ENCODE measurements around the gene GFI1. TPM values are rescaled to one million over a fixed set of nuclear protein-coding genes. Genes with fewer than 3 reads are reported as not detected.

Gene GFI1
- total and polyA plus RNA-seq, 2 of the 8 experiments (the other 6 are each of a cell fraction or from before 2014, with no cell fraction given): 0.08 to 0.17 TPM

DNA sequence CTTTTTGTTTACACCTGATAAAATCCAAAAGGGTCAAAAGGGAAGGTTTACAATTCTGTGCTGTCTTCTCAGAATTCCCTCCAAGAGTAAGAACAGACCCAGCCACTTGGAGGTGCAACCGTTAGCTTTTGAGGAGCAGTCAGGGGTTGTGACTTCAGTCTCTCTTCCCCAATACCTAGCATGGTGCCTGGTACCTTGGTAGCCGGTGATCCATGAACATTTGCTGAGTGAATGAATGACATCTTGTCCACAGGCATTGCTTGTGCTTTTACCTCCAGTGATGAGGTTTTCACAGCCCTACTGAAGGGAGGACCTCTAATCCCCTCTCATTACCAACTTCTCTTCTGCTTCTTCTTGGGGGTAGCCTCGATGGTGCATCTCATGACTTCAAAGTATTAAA lies 11.7 kb downstream of the GFI1 start (continued):
- TF ChIP-seq, protein P1, sequence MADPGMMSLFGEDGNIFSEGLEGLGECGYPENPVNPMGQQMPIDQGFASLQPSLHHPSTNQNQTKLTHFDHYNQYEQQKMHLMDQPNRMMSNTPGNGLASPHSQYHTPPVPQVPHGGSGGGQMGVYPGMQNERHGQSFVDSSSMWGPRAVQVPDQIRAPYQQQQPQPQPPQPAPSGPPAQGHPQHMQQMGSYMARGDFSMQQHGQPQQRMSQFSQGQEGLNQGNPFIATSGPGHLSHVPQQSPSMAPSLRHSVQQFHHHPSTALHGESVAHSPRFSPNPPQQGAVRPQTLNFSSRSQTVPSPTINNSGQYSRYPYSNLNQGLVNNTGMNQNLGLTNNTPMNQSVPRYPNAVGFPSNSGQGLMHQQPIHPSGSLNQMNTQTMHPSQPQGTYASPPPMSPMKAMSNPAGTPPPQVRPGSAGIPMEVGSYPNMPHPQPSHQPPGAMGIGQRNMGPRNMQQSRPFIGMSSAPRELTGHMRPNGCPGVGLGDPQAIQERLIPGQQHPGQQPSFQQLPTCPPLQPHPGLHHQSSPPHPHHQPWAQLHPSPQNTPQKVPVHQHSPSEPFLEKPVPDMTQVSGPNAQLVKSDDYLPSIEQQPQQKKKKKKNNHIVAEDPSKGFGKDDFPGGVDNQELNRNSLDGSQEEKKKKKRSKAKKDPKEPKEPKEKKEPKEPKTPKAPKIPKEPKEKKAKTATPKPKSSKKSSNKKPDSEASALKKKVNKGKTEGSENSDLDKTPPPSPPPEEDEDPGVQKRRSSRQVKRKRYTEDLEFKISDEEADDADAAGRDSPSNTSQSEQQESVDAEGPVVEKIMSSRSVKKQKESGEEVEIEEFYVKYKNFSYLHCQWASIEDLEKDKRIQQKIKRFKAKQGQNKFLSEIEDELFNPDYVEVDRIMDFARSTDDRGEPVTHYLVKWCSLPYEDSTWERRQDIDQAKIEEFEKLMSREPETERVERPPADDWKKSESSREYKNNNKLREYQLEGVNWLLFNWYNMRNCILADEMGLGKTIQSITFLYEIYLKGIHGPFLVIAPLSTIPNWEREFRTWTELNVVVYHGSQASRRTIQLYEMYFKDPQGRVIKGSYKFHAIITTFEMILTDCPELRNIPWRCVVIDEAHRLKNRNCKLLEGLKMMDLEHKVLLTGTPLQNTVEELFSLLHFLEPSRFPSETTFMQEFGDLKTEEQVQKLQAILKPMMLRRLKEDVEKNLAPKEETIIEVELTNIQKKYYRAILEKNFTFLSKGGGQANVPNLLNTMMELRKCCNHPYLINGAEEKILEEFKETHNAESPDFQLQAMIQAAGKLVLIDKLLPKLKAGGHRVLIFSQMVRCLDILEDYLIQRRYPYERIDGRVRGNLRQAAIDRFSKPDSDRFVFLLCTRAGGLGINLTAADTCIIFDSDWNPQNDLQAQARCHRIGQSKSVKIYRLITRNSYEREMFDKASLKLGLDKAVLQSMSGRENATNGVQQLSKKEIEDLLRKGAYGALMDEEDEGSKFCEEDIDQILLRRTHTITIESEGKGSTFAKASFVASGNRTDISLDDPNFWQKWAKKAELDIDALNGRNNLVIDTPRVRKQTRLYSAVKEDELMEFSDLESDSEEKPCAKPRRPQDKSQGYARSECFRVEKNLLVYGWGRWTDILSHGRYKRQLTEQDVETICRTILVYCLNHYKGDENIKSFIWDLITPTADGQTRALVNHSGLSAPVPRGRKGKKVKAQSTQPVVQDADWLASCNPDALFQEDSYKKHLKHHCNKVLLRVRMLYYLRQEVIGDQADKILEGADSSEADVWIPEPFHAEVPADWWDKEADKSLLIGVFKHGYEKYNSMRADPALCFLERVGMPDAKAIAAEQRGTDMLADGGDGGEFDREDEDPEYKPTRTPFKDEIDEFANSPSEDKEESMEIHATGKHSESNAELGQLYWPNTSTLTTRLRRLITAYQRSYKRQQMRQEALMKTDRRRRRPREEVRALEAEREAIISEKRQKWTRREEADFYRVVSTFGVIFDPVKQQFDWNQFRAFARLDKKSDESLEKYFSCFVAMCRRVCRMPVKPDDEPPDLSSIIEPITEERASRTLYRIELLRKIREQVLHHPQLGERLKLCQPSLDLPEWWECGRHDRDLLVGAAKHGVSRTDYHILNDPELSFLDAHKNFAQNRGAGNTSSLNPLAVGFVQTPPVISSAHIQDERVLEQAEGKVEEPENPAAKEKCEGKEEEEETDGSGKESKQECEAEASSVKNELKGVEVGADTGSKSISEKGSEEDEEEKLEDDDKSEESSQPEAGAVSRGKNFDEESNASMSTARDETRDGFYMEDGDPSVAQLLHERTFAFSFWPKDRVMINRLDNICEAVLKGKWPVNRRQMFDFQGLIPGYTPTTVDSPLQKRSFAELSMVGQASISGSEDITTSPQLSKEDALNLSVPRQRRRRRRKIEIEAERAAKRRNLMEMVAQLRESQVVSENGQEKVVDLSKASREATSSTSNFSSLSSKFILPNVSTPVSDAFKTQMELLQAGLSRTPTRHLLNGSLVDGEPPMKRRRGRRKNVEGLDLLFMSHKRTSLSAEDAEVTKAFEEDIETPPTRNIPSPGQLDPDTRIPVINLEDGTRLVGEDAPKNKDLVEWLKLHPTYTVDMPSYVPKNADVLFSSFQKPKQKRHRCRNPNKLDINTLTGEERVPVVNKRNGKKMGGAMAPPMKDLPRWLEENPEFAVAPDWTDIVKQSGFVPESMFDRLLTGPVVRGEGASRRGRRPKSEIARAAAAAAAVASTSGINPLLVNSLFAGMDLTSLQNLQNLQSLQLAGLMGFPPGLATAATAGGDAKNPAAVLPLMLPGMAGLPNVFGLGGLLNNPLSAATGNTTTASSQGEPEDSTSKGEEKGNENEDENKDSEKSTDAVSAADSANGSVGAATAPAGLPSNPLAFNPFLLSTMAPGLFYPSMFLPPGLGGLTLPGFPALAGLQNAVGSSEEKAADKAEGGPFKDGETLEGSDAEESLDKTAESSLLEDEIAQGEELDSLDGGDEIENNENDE (IDR thresholded peaks at IDR 0.05; ENCODE audit: insufficient replicate concordance, low read length): no peak
- TF ChIP-seq, protein P2, sequence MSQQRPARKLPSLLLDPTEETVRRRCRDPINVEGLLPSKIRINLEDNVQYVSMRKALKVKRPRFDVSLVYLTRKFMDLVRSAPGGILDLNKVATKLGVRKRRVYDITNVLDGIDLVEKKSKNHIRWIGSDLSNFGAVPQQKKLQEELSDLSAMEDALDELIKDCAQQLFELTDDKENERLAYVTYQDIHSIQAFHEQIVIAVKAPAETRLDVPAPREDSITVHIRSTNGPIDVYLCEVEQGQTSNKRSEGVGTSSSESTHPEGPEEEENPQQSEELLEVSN (IDR thresholded peaks at IDR 0.05): no peak
- no peak for TF ChIP-seq RNF2 (IDR thresholded peaks at IDR 0.05; ENCODE audit: borderline replicate concordance, low read depth, low read length, missing control alignments, poor library complexity, severe bottlenecking)

Data from H1 (cell line).